T follicular helper cell (primary cell): ENCODE measurements around the gene SMYD5.
"Not testable (repeated sequence)": the region's sequence is repeated elsewhere in the genome, so short reads cannot be mapped to it uniquely, and the experiment has no call there.

Experiments used
- DNase-seq: peaks from one replicate; pipeline ENCODE4 v3.0.0-alpha.2; 2020; ENCODE audit warnings: low read depth

Gene SMYD5

DNA sequence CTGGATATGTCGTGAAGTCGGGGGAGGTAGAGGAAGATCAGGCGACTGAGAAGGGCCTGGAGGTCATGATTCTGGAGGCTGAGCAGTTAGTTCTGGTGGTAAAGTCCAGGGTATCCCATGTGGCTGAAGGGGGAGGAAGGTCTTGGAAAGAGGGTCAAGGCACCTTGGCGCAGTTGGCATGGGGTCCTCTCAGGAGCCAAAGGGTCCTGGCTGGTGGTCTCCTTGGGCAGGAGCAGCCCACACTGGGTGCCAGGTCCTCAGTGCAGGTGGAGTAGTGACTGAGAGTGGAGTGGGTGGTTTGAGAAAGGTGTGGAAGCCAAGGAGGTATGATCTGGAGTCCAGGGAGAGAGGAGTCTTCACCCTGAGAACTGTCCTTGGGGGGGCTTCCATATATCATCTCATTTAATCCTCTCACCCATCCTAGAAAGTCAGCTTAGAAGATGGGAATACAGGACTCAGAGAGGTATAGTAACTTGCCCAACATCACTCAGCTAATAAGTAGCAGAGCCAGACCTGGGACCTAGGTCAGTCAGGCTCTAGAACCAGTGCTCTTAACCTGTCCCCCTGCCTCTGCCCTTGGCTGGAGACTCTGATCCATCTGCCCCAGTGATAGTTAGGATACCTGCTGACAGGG, 45.8 kb downstream of the SMYD5 start:
- DNase-seq, result no peak

- DNase-seq, result no peak
These were observed 46.4 kb downstream of the SMYD5 start for GRCh38 chr2:73260338-73260984.

DNA sequence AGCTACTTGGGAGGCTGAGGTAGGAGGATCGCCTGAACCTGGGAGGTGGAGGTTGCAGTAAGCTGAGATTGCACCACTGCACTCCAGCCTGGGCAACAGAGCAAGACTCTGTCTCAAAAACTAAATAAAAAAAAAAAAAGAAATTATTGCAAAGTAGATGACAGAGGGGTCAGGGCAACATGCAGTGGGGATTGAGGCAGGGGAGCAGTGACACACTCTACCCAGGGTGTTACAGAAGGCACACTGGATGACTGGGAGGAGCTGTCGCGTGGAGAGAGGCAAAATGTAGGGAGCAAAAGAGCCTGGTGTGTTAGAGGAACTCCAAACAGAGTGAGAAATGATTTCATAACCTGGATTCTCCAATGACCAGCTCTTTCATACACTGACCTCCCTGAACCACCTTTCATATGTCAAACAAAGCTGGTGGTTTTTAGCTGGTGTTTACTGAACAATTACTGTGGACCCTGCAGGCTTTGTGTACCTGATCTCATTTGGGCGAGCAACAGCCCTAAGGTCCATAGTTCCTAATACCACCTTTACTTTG, 48.1 kb downstream of the SMYD5 start:
- DNase-seq, result no peak

DNA sequence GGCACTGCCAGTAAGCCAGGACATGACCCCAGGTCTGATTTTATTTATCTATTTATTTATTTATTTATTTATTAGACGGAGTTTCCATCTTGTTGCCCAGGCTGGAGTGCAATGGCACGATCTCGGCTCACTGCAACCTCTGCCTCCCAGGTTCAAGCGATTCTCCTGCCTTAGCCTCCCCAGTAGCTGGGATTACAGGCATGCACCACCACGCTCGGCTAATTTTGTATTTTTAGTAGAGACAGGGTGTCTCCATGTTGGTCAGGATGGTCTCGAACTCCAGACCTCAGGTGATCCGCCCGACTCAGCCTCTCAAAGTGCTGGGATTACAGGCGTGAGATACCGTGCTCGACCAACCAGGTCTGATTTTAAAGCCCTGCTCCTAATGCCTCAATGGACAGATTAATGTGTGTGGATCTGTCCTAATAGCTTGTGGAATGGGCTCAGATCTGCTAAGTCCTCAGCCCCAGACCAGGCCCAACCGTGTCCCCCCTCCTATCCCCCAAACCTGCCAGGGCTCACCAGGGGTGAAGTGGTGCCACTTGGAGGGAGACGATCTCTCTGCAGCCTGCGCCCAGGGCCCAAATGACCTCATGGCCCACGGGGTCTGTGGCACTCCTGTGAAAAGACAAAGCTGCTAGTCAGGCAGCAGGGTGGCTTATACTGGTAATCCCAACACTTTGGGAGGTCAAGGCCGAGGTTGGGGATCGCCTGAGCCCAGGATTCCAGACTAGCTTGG, 48.8 kb downstream of the SMYD5 start:
- DNase-seq, result not testable (repeated sequence)

- DNase-seq, result no peak
These were observed 49.7 kb downstream of the SMYD5 start for GRCh38 chr2:73263540-73264331.

- no peak for DNase-seq
These were observed 50.2 kb downstream of the SMYD5 start for GRCh38 chr2:73264332-73264606.

- DNase-seq, result no peak
These were observed 50.7 kb downstream of the SMYD5 start for GRCh38 chr2:73264783-73265182.

GRCh38 chr2:73265298-73266060, 51.4 kb downstream of the SMYD5 start:
- no peak for DNase-seq

GRCh38 chr2:73266061-73266901, 52.2 kb downstream of the SMYD5 start:
- no peak for DNase-seq

DNA sequence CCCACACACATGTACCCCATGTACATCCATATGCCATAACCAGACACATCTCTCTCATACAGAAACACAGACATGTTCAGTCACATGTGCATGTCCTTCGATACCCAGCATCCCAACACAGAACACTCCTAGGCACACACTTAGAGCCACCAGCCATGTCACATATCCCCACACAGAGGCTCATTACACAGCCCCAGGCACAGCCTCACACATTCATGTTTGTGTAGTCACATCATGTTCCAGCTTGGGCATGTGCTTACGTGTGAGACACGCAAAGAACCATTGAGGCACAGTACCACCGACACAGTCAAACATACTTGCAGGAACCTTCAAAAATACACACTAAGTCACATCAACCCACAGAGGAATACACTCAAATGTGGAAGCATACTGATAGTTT, 53.0 kb downstream of the SMYD5 start:
- DNase-seq, result no peak

GRCh38 chr2:73268366-73268829, 54.4 kb downstream of the SMYD5 start:
- no peak for DNase-seq

DNA sequence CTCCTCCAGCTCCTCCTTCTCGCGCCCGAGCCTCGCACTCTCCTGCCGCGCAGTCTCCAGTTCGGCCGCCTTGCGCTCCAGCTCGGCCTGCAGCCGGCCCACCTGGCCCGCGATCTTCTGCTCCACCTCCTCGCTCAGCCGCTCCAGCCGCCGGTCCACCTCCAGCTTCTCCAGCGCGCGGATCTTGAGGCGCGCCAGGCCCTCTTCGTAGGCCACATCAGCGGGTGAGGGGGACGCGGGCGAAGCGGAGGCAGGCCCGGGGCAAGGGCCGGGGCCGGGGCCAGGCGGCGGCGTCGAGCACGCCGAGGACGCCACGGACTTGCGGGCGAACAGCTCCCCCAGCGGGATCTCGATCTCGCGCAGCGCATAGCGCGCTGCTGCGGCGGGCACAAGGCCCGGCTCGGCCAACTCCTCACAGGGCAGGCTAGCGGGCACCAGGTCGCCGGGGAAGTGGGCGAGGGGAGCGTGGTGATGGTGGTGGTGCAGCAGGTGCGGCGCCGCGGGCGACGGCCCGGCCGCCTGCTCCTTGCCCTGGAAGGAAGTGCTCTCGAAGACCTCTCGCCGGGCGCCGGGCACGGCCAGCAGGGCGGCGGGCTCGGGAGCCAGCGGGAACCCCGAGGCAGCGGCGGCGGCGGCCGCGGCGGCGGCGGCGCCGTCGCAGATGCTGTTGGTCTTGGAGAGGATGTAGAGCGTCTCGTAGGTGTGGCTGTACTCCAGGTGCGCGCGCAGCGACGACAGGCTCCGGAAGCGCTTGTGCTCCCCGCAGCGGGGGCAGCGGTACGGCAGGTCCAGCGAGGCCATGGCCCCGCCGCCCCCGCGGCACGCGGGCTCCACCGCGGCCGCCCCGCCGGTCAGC, 55.0 kb downstream of the SMYD5 start:
- peak; percentile 54 for DNase-seq

DNA sequence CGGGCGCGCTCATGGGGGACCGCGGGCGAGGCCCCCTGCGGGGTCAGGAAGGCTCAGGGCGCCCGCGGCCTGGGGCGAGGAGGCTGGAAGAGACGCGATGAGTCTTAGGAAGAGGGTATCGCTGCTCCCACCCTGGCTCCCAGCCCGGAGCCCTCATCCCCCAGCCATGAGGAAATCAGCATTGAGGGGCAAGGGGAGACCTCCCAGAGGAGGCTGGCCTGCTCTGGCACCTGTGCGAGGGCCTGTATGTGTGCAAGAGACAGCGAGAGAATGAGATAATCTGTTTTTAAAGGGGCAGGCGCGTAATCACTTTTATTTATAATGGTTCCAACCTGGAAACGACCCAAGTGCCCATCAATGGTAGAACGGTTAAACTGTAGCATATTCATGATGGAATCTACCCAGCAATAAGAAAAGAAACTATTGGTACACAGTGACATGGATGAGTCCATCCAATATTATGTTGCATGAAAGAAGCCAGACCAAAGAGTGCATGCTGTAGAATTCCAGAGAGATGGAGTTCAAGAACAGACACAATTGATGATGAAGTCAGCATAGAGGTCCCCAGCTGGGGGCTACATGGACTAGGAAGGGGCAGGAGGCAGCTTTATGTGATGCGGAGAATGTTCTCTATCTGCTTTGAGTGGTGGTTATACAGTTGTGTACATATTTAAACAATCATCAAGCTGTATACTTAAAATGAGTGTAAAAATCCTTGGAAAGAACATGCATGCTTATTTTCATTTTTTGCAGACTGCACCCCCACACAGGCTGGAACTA, 55.8 kb downstream of the SMYD5 start:
- DNase-seq, result no peak

- no peak for DNase-seq
These were observed 58.2 kb downstream of the SMYD5 start for GRCh38 chr2:73272270-73272669.
